M059J (cell line): ENCODE results near the gene CAMKK2. TPM values are rescaled to one million over a fixed set of nuclear protein-coding genes. Genes with fewer than 3 reads are reported as not detected.
"Not testable (repeated sequence)": the region's sequence is repeated elsewhere in the genome, so short reads cannot be mapped to it uniquely, and the experiment has no call there.

Experiments used
- DNase-seq: peaks from one replicate; pipeline ENCODE4 v3.0.0-alpha.2; 2012; ENCODE audit warnings: low read depth
- total RNA-seq: library from RNA; depleted of rRNA; stranded (reverse); fragments of >200 nt; shearing (Covaris generic); gene quantifications from 2 replicates; pipeline ENCODE4 v1.2.3, GENCODE V29; 2014

CAMKK2 gene
- total RNA-seq, 1 experiment from 2014 or later = 7.3 TPM

DNA sequence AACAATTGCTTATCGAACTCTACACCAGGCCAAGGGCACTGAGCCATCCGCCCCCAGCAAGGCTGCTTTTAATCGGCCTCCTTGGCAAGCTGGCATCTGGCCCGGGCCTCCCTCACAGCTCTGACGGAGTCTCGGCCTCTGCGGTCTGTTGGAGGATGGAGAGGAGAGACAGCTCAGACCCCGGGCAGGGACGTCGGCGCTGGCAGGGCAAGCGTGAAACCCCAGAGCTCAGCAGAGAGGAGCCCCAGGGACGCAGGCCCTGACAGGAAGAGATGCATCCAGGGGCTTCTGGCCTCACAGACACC, 17.5 kb downstream of the CAMKK2 start:
- DNase-seq = peak; percentile 51

DNA sequence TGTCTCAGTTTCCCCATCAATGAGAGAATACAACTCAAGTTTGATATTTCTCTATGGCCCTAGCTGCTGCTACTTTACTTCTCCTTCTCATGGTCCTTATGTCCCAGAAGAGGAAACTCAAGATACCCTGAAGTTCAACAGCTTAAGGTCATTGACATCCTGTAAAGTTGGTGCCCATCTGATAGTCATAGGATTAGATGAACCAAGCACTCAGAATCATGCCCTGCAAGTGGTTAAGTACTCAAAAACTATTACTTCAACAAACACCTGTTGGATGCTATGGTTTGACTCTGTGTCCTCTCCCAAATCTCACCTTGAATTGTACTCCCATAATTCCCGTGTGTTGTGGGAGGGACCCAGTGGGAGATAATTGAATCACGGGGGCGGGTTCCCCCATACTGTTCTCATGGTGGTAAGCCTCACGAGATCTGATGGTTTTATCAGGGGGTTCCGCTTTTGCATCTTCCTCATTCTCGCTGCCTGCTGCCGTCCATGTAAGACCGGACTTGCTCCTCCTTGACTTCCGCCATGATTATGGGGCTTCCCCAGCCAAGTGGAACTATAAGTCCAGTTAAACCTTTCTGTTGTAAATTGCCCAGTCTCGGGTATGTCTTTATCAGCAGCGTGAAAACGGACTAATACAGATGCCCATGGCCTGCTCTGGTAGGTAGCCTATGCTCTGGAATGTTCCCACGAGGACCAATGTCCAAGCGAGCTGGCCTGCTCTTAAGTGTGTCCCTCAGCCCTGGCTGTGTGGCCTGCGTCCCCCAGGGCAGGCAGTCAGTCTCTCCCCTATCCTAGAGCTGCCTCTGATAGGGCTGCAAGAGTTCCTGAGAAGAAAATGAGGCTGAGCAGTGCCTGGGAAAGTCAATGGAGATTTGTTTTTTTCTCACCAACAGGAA, 18.1 kb downstream of the CAMKK2 start:
- DNase-seq = no peak

DNA sequence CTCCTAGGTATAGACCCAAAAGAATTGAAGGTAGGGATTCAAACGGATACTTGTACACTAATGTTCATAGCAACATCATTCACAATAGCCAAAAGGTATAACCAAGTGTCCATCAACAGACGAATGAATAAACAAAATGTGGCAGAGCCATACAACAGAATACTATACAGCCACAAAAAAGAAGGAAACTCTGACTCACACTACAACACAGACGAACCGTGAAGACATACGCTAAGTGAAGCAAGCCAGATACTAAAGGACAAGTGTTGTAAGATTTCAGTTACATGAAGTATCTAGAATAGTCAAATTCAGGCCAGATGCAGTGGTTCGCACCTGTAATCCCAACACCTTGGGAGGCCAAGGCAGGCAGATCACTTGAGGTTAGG, 19.1 kb downstream of the CAMKK2 start:
- no peak for DNase-seq

DNA sequence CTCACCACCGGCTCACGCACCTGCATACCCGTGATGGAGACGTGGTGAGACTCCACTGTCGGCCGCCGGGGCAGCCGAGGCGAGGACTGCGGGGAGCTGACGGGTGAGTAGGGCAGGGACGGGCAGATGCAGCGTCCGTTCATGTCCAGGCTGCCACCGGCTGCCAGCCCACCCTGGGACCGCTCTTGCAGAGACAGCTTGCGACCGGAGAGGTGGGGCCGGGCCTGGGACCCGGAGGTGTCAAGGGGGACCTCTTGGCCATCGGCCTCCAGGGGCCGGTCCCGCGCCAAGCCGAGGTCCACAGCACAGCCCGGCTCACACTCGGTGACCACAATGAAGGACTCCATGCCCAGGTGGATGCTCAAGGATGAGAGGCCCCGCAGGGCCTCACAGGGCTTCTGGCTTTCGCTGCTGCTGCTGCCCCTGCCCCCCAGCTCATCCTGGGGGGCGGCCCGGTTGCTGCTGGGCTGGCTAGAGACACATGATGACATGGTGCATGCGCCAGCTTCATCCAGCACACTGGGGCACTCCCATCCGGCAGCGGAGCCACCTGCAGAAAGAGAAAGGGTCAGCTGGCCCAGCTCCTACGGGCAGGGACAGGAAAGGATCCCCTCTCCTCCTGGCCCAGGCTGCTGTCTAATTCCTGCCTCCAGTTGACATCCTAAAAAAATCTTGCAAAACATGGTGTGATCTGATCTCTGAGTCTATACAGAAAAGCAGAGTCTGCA, 22.3 kb downstream of the CAMKK2 start:
- no peak for DNase-seq

DNA sequence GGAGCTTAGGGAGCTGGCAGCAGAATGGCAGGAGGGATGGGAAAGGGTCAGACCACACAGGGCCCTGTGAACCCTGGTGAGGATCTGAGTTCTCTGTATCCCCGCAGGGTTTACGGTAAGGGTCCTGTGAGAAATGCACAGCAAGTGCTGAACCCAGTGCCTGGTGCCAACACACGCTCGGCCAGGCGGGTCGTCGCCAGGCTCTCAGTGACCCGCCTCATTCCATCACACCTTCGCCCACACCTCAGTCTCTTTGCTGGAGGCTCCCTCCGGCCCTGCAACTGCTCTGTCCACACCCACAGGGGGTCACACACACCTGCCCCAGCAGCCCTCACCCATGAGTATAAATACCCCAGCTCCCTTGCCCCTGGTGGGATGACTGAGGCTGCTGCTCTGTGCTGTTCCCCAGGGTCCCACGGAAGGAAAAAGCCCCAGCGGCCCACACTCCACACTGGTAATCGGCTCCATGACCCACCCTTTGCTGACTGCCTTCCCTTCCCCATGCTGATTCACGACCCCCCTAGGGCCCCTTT, 23.1 kb downstream of the CAMKK2 start:
- DNase-seq = no peak

DNA sequence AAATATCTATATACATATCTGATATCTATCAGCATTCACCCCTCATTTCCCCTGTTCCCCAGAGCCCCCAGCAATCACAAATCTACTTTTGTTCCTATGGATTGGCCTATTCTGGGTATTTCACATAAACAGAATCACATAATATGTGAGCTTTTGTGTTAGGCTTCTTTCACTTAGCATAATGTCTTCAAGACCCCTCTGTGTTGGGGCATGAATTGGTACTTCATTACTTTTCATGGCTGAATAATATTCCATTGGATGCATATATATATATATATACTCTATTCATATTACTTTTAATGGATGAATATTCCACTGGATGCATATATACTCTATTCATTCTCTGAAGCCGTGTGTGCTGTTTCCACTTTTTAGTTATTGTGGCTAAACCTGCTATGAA, 28.7 kb downstream of the CAMKK2 start:
- DNase-seq = no peak

DNA sequence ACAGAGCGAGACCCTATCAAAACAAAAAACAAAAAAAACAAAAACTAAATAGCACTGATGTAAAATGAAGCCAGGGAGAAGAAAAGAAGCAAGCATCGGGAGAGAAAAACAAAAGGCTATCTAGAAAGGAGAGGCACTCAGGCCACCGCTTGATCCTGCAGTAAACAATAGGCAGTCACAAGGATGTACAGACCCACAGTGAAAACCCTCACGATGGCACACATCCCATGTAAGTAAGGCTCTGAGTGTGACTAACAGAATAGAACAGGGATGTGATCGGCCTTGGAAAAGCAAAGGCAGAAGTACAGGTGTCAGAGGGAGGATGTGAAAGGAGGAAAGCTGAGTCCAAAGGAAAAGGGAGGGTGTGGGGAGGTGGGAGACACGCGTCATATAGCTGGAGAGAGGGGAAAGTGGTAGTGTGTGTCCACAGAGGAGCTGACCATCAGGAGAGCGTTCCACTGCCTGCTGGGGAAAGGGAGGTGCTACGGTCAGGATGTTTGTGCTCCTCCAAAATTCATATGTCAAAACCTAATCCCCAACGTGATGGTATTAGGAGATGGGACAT, 31.5 kb downstream of the CAMKK2 start:
- no peak for DNase-seq

DNA sequence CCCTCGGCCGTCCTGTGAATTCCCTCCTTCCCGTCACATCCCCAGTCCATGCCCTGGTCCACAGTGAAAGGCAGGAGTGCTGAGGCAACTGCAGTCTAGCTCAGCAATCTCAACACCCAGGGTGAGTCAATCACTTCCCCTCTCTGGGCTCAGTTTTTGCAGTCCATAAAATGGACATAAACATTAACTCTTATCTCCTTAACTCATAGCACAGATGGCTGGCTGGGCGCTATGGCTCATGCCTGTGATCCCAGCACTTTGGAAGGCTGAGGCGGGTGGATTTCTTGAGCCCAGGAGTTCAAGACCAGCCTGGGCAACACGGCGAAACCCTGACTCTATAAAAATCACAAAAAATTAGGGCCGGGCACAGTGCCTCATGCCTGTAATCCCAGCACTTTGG, 32.4 kb downstream of the CAMKK2 start:
- DNase-seq = no peak

DNA sequence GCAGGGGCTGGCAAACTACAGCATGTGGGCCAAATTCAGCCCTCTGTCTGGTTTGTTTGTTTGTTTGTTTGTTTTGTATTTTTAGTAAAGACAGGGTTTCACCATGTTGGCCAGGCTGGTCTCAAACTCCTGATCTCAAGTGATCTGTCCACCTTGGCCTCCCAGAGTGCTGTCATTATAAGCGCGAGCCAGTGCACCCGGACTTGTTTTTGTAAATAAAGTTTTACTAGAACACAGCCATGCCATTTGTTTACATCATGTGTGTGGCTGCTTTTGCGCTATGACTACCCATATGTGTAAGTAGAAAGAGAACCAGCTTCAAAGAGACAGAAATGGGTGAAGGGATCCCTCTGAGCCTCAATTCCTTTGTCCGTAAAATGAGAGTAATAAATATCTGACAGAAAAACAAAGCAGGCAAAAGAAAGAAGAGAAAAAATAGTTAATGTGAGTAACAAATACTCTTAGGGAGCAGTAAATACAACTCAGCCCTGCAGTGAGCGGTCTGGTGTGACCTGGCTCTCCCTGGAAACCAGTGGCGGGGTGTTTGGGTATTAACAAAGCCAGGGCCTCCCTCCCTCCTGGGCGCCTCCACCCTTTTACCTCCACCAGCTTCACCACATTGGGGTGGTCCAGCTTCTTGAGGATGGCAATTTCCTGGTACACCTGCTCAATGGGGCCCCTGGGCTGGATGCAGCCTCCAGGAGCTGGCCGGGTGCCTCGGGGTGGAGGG, 33.1 kb downstream of the CAMKK2 start:
- no peak for DNase-seq

DNA sequence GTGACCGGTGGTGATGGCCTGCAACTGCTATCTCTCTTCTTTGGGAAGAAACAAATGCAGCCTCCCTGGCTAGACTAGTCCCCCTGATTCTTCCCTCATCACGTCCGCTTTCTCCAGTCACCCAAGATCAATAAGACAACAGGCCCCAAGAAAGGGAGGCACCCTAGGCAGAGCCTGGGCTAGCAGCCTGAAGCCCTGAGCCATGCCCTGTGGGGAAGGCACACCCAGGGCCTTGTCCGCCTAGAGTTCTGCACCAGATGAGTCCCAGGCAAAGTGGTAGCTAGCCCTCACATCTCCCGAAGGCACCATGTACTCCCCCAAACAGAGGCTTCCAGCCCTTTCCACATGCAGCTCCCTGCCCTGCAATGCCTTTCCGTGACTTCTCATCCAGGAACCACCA, 35.1 kb downstream of the CAMKK2 start:
- no peak for DNase-seq

DNA sequence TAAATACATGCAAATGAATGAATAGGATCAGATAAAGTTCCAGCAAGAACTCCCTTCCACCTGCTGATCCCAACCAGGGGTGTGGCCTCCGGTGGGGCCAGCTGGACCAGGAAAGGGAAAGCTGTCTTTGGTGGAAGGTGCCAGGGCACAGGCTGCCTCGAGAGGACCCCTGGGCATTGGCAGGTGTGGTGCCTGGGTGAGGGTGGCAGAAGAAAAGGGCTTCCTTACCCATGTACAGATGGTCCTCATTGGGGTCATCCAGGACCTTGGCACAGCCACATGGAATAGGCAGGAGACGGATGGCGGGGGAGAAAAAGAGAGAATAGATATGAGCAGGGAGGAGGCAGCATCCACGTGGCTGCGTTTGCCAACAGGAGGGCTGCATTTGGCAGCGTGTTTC, 36.4 kb downstream of the CAMKK2 start:
- DNase-seq = no peak

DNA sequence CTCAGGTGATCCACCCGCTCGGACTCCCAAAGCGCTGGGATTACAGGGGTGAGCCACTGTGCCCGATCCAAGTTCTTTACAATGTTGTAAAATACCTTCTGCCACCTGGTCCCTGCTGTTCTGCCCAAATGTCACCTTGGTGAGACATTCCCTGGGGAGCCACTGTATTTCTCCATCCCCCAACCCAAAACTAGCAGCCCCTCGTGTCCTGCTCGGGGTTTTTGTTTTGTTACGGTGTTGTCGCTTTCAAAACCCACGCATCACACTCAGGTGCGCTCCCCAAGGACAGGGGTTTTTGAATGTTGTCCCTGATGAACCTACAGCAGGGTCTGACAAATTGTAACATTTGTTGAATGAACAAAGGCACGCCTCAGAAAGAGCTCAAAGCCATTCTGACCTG, 37.4 kb downstream of the CAMKK2 start:
- no peak for DNase-seq

DNA sequence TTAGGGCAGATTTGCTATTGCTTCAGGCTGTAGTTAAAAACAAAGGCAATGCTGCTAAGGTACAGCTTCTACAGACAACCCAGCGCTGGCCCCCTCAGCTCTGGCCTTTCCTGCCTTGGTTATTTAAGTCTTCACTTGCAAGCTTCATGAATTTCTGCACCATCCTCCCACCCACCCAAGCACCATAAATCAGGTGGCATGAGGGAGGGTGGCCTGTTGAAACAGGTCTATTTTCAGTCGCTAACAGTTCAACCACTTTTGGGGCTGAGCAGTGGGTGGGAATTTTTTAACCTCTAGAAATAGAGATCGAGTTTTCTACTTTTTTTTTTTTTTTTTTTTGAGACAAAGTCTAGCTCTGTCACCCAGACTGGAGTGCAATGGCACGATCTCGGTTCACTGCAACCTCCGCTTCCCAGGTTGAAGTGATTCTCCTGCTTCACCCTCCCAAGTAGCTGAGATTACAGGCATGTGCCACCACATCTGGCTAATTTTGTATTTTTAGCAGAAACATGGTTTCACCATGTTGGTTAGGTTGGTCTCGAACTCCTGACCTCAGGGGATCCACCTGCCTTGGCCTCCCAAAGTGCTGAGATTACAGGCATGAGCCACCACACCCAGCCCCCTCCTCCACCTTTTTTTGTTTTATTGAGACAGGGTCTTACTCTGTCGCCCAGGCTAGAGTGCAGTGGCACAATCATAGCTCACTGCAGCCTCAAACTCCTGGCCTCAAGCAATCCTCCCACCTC, 38.6 kb downstream of the CAMKK2 start:
- not testable (repeated sequence) for DNase-seq

DNA sequence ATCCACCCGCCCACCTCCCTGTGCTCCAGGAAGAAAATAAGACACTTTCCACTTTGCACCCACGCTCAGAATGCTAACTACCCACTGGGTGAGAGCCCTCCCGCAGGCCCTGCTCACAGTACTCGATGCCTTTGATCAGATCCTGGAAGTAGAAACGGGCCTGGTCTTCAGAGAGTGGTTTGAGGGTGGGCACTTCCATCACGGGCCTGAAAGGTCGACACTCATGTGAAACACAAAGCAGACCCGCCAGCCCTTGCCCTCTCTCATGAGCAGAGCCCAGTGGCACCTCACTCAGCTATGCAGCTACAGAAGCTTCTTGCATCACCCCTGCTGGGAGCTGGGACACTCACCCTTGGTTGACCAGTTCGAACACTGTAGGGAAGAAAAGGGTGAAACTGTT, 41.1 kb downstream of the CAMKK2 start:
- DNase-seq = no peak

DNA sequence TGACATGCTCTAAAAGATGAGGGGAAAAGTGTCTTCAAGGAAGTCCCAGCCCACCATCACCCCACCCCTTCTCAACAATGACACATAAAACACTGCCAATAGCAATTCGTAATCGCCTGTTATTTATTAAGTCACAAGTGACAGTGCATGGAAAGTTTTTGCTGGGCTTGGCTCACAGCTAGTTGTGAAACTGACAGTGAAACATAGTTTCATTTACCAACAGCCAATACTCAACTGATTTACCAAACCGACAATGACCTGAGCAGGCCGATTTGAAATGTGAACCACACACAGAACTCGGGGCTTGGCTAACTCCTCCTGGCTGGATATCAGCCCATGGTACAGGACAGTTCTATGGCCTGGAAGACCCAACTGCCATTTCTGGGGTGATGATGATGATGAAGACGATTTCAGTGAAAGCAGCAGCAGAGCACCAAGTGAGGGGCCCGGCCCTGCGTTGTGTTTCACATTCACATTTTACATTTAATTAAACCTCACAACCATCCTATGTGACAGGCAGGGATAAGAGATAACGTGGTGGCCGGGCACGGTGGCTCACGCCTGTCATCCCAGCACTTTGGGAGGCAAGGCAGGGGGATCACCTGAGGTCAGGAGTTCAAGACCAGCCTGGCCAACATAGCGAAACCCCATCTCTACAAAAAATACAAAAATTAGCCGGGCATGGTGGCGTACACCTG, 42.7 kb downstream of the CAMKK2 start:
- no peak for DNase-seq

DNA sequence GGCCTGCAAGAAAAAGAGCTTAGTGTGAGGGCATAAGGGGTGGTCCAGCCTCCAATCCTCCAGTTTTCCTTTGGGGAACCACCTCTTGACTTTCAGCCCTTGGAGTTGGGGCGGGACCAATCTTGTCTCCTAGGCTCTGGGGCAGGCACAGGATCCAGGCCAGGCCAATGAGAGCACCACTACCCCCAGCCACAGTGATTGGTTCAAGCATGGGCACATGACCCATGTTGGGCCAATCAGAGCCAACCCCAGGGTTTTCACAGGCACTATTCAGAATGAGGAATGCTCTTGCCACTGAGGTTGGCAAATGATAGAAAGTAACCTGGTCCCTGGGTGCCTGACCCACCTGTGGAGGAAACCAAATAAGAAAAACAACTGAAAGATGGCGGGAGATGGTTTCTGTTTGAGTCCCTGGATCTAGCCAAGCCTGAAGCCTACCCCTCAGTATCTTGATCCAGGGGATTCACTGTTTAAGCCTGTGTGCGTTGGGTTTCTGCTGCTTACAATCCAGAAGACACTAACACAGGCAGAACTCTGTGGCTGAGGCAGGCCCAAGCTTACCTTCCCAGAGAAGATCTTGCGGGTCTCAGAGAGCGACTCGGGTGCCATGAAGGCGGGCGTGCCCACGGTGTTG, 43.7 kb downstream of the CAMKK2 start:
- no peak for DNase-seq

DNA sequence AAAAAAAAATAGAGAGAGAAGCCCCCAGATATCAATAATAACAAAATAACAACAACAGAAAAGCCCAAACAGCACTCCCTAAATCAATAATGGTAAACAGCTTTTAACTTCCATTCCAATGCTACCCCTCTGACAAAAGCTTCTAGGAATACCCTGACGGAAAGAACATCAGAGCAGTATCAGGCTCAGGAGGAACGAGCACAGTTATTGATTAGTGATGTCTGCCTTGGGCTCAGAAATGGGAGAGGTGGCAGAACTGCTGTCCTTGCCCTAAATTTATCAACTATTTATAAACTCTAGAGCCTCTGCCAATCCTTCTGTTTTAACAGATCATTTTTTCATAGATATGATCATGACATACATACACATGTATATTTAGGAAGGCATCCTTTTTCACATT, 44.7 kb downstream of the CAMKK2 start:
- DNase-seq = no peak

DNA sequence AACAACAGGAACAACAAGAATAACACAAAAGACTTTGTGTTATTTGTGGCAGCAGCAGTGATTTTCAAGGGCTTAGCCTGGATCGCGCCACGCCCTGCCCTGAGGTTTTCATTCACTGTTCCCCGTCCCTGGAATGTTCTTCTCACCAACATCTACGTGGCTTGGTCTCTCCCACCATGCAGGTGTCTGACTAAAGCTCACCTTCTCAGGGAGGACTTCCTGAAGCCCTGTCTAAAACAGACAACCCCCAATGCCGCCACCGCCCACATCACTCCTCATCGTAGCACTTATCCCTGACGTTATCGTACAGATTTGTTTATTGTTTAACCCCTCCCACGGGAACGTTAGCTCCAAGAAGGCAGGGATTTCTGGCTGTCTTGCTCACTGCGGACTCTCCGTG, 46.1 kb downstream of the CAMKK2 start:
- no peak for DNase-seq

DNA sequence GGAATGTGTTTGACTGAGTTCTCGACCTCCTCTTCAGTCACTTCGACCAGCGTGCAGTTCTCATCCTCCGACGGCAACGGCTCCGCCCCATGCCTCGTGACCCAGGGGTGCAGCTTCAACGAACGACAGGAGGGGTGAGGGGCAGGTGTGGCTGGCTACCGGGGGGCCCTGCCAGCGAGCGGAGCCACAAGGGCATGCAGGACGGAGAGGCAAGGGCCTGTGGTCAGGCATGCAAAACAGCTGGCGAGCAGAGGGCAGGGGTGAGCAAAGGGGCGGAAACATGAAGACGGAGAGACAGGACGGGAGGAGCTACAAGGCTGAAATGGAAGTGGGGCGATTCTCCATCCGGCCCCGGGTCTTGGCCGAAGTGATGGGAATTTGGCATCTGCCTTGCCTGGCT, 47.9 kb downstream of the CAMKK2 start:
- DNase-seq = no peak

DNA sequence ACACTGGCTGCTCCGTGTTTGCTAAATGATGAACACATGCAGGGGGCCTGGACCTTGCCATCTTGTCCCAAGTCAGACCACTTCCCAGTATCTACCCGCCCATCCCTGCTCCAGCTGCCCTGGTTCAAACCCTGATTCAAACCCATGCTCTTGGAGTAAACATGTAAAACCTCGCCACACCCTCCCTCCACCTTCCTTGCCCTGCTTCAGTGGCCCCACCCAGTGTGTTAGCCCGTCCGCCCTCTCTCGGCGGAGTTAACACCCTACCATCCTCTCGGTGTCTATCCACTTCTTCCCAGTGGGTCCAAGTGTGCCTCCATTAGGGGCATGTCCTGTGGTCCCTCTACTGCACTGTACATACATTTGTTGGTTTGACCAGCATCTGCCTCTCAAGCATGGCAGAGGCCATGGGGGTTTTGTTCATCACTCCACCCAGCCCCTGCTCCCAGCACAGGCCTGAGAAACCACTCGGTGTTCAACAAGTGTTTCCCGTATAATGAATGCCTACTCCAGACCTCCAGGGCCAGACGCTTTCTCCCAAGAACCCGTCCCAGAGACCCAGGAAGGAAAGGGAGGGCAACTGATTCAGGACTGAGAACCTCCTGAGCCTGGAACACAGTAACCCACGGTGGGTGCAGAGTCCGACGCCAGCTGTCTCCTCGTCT, 49.5 kb downstream of the CAMKK2 start:
- DNase-seq = no peak
